LNCaP clone FGC (cell line): ENCODE results near the gene TTC8.

Experiments
- DNase-seq: peaks from one replicate; pipeline ENCODE4 v3.0.0-alpha.2; 2011; ENCODE audit warnings: low read depth
- H3K4me3 ChIP-seq: 2 replicates; pipeline ENCODE4 v1.5.1; 2011; ENCODE audit warnings: mild to moderate bottlenecking, low read depth, low read length, control low read depth
- CTCF ChIP-seq: IDR thresholded peaks from 2 replicates; pipeline ENCODE4 v1.5.1; 2012; ENCODE audit warnings: mild to moderate bottlenecking; ENCODE audit not compliant: control insufficient read depth, insufficient read depth; ENCODE audit errors: extremely low read depth

TTC8 gene

DNA sequence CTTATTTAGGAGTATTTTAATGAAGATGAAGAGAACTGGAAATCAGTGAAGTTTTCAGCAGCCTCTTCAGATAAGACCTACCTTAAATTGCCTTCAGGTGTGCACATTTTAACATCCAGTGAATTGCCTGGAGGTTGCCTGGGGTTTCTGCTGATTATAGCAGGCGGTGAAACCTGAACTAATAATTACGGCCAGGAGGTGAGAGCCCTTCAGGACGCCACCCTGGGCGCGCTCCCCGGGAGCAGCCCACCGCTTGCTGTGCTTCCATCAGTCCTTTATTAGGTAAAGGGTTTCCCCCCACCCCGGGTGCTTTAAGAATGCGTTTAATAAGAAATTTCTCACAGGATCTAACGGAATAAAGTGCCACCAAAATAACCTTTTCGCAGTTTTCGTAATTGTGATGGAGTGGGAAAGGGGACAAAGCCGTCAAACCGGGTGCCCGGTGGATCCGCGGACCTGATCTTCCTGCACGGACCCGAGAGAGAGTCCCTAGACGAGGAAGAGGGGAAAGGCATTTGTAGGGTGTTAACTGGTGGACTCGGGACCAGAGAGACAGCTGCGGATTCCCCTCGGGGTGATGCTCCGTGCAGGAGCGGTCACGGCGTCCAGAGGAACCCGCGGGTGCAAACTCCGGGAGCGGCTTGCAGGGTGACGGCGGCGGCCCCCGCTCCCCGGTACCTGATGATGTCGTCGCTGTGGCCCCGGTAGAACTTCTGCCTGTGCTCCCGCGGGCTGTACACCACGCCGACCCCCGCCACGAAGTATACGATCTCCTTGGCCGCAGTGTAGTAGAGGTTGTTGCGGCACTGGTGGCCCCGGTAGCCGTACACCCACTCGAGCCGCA is 32.6 kb upstream of the TTC8 start:
- H3K4me3 ChIP-seq, result peak overlapping the region; percentile 66
- DNase-seq, result no peak
- TF ChIP-seq CTCF, result no peak

DNA sequence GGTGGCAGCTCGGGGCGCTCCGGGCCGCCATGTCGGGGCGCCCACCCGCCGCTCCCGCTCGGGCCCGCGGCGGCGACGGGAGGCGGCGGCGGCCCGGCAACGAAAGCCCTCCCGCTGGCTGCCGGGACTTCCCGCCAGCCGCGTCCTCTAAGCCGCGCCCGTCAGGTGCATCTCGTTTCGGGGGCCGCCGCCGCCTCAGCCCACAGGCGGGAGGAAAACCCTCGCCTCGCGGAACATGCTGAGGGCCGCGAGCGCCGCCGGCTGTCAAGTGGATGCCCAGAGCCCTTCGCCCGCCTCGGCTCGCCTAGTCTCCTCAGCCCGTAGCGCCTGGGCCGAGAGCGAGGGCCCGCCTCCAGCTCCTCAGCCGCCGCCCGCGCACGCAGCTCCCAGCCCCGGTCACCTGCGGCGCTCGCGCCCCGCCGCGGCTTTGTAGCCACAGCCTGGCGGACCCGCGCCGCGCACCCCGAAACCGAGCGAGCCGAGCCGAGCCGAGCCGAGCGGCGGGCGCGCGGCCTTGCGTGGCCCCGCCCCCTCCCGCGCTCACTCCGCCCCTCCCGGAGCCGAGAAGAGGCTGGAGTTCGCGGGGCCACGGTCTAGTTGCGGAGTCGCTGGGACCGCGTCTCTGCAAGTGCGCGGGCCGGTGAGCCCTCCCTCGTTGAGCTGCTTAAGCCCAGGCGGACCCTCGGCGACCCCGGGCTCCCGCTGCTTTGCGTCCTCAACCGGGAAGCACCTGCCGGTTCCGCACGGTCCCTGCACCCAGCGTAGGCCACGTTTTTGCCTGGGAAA is 31.8 kb upstream of the TTC8 start, which contains the start of gene EML5:
Gene EML5 (minus strand): TSS at position 481 of the 786 bp plus-strand sequence. CDS start 450 bp downstream, at position 31.
- no peak for DNase-seq
- peak within 1 kb of the TSS; percentile 66 for H3K4me3 ChIP-seq
- TF ChIP-seq CTCF, result peak; percentile 47

DNA sequence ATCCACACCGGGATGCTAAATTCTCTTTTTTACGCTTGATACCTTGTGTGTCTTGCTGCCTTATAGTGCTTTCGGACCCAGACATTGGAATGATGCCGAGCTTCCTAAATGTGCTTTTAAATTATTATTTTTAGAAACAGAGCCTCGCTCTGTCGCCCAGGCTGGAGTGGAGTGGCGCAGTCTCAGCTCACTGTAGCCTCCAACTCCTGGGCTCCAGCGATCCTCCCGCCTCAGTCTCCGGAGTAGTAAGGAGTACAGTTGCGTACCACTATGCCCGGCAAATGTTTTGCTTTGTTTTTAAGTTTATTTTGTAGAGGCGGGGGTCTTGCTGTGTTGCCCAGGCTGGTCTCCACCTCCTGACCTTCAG is 31.2 kb upstream of the TTC8 start:
- TF ChIP-seq CTCF, result no peak
- H3K4me3 ChIP-seq, result peak overlapping the region; percentile 66

DNA sequence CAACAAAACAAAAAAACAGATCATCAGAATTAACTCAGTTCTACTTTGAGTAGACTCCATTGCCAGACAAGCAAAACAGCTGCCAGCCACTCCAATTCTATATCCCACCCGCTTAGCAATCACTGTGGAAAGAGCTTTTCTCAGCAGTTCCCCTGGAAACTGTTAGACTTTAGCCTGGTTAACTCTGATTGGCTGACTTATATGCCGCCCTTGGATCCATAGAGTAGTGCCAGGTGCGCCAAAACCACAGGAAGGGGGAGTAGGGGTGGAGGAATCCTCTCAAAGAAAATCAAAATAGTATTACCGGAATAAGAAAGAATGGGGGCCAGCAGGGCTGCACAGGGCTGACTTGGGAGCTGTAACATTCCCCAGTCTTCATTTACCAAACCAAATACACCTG is 26.3 kb upstream of the TTC8 start:
- TF ChIP-seq CTCF, result no peak
- H3K4me3 ChIP-seq, result no peak overlapping the region
- no peak for DNase-seq

More for the DNA sequence above, 31.2 kb upstream of the TTC8 start:
- no peak for DNase-seq

GRCh38 chr14:88799522-88799921 is 24.9 kb upstream of the TTC8 start:
- no peak for TF ChIP-seq CTCF
- no peak overlapping the region for H3K4me3 ChIP-seq
- no peak for DNase-seq

DNA sequence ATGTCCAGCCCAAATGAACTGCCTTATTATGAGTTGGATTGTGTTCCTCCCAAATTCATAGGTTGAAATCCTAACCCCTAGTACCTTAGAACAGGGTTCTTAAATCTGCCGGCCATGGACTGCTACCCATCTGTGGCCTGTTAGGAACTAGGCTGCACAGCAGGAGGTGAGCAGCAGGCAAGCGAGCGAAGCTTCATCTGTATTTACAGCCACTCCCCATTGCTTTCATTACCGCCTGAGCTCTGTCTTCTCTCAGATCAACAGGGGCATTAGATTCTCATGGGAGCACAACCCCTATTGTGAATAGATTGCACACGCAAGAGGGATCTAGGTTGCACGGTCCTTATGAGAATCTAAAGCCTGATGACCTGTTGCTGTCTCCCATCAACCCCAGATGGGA is 21.9 kb upstream of the TTC8 start:
- TF ChIP-seq CTCF, result no peak
- H3K4me3 ChIP-seq, result no peak overlapping the region
- no peak for DNase-seq
